RKO (cell line): ENCODE results near the gene NRM.
"Not testable (repeated sequence)": the region's sequence is repeated elsewhere in the genome, so short reads cannot be mapped to it uniquely, and the experiment has no call there.

Experiments
- DNase-seq: peaks from one replicate; pipeline ENCODE4 v3.0.0-alpha.2; 2016; ENCODE audit warnings: low spot score

The NRM gene

DNA sequence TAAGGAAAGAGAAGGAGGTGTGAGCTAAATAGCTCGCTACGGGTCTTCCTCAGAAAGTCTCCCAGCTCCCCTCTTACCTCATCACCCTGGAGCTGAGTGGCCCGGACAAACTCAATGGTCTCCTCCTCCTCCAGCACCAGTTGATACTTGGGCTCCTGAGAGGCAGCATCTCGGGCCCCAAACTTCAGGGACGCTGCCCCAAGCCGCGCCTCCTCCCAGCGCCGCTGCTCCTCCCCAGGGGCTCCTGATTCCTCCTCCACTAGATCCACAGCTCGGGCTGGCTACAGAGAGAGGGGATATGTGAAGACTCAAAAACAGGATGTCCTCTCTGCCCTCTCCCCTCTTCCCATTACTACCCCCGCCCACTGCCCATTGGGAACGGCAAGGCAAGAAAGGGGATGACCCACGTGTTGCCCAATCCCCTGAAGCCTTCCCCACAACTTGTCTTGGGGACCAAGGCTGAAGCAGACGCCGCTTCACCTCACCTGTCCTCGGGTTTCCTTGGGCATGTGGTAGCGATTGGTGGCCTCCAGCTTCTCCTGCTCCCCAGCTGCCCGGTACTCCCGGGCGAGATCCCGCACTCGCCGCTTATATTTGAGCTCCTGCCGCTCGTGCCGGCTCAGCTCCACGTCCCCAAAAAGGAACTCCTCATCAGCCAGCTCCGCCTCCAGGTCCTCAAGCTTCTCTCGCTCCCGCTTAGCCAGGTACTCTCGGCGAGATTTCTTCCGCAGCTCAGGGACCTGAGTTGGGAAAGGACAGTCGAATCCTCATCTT lies 25.6 kb downstream of the NRM start:
- DNase-seq: no peak

DNA sequence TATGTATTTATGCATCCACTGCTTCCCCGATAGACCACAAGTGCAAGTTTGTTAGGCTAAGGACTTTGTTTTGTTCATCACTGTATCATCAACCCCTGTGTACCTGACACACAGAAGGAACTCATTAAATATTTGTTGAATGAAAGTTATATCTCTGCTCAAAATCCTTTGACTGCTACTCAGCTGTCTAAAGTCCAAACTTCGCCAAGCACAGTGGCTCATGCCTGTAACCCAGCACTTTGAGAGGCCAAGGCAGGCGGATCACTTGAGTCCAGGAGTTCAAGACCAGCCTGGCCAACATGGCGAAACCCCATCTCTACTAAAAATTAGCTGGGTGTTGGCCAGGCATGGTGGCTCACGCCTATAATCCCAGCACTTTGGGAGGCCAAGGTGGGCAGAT lies 32.9 kb downstream of the NRM start:
- not testable (repeated sequence) for DNase-seq

GRCh38 chr6:30657454-30657853 lies 33.3 kb downstream of the NRM start:
- DNase-seq: no peak

- no peak for DNase-seq
Observed at GRCh38 chr6:30656513-30656912, 34.3 kb downstream of the NRM start.

DNA sequence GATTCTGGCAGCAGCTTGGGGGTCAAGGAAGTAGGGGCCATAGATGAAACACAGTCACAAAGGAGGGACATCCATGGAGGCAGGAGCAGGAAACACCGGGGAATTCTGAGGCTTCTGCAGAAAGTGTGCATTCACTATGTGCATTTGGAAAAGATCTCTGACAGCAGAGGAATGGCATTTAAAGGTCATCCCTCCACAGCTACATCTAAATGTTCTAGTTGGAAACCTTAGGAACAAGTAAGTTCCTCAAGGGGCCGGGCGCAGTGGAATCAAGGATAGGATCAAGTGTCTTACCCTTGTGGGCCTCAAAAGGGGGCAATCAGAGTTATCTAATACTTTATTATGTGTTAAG lies 35.1 kb downstream of the NRM start:
- no peak for DNase-seq

GRCh38 chr6:30654798-30655742 lies 35.7 kb downstream of the NRM start:
- DNase-seq: no peak

DNA sequence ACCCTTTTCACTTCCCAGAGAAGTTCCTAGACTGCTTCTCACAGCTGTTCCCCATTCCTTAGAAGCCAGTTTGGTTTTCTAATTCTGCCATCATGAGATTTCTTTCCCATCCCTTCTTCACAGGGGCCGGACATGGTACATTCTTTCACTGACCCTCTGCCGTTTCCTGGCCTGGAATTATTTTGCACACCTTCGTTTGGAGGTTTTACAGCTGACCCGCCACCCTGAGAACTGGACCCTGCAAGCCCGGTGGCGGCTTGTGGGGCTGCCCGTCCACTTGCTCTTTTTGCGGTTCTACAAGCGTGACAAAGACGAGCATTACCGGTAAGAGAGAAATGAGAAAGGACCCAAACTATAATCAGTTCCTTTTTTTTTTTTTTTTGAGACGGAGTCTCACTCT lies 39.6 kb downstream of the NRM start:
- DNase-seq: no peak

DNA sequence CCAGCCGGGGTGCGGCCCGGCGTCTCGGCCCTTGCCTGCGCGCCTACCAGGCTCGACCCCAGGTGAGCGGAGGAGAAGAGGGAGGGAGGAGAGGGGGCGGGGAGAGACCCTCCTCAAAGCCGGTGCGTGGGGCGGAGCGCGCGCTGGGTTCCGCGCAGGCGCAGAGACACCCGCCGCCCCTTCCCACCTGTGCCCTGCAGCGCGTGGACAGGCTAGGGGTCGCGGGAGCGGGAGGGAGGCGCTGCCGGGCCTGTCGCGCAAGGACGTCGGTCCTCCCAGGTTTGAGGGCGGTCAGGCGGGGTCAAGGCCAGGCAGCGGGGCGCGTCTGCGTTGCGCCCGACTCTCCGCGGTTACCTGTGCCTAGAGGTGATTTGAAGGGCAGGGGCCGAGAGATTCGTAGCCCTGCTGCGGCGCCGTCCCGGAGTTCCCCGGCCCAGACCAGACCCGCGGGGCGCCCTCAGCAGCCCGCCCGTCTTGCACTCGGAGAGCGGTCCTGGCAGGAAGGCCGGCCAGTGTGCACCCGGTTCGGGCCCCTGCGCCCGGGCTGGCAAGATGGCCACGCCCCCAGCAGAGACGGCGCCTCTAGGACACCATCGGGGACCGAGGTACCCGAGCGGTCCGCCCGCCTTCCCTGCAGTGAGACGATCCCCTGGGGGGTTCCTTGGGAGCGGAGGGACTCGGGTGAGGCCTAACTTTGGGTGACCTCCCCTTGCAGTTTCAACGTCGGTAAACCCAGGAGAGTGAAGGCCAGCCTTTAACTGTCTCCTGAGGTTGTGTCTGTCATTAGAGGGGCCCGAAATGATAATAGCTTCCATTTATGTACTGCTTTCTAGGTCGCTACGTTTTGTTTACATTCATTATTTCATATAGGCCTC lies 43.3 kb downstream of the NRM start:
- peak; percentile 84 for DNase-seq

DNA sequence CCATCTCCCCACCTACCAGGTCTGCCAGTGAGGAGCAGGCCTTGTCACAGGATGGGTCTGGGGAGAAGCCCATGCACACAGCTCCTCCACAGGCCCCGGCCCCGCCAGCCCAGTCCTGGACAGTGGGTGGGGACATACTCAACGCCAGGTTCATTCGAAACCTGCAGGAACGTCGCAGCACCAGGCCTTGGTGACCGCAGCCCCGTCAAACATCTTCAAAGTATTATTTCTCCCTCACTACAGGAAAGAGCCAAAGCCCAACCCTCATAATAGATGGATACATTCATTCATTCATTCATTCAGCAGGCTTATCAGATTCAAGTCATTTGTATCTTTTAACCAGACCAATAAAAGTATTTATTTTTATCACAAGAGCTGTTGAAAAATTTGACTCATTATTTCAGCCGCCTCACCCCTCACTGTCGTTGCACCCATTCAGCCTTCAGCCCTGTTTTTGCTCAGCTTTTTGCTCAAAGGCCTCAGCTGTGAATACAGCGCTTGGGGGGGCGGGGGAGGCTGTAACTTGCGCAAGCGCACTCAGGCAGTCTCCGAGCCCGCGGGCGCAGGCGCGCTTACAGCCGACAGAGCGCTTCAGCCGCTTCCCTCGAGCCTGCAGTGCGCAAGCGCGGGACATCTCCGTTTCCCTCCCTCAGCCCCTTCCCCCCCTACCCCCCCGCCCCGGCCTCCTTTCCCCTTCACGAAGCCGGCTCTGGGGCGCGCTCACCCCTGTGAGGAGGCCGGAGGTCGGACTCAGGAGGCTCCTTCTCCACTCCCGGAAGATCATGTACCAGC lies 44.1 kb downstream of the NRM start, which contains the start of gene C6orf136:
C6orf136 (plus strand) TSS at position 684 of the 792 bp plus-strand sequence; CDS start at position 783, 99 bp downstream.
- peak; percentile 95 for DNase-seq

DNA sequence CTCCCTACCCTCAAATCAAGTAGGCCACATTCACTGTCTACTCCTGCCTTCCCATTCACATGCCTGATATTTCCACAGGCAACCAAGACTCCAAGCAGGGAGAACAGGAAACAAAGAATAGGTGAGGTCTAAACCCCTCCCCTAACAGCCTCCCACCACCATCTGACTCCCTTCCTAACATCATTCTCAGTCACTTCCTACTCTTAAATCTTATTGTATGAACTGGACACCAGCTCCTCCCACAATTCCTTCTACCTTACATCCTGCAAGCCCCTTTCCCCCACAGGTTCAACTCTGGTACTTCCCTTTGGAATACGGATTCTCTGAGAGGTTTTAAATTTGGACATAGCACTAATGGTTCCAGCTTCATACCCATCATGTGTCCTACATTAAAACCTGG lies 44.8 kb downstream of the NRM start:
- DNase-seq: no peak

- no peak for DNase-seq
Observed at GRCh38 chr6:30644769-30645168, 46.0 kb downstream of the NRM start.

GRCh38 chr6:30643656-30644055 lies 47.1 kb downstream of the NRM start:
- no peak for DNase-seq

GRCh38 chr6:30641048-30641447 lies 49.7 kb downstream of the NRM start:
- no peak for DNase-seq

GRCh38 chr6:30640481-30640880 lies 50.3 kb downstream of the NRM start:
- DNase-seq: no peak
